ENCODE measurements around the gene ADGRG6.
A peak's percentile ranks its signal among the peaks of the same experiment; 100 is the strongest.
"Not testable (repeated sequence)": the region's sequence is repeated elsewhere in the genome, so short reads cannot be mapped to it uniquely, and the experiment has no call there.

ADGRG6 gene

GRCh38 chr6:142409794-142410193 lies 108.0 kb downstream of the ADGRG6 start:
- no peak for DNase-seq (ENCODE audit: low read depth)

GRCh38 chr6:142411145-142411544 lies 109.3 kb downstream of the ADGRG6 start:
- no peak for DNase-seq (ENCODE audit: low read depth)

GRCh38 chr6:142412241-142412640 lies 110.4 kb downstream of the ADGRG6 start:
- no peak for DNase-seq (ENCODE audit: low read depth)

- peak; percentile 32 for DNase-seq (ENCODE audit: low read depth)
Observed at GRCh38 chr6:142412658-142413057, 110.9 kb downstream of the ADGRG6 start.

GRCh38 chr6:142413111-142413510 lies 111.3 kb downstream of the ADGRG6 start:
- peak; percentile 43 for DNase-seq (ENCODE audit: low read depth)

- DNase-seq (ENCODE audit: low read depth), result no peak
Observed at GRCh38 chr6:142414462-142415250, 112.8 kb downstream of the ADGRG6 start.

GRCh38 chr6:142416179-142416578 lies 114.4 kb downstream of the ADGRG6 start:
- peak; percentile 89 for DNase-seq (ENCODE audit: low read depth)

GRCh38 chr6:142416686-142417085 lies 114.9 kb downstream of the ADGRG6 start:
- DNase-seq (ENCODE audit: low read depth), result no peak

- no peak for DNase-seq (ENCODE audit: low read depth)
Observed at GRCh38 chr6:142417331-142417750, 115.5 kb downstream of the ADGRG6 start.

- no peak for DNase-seq (ENCODE audit: low read depth)
Observed at GRCh38 chr6:142419071-142419470, 117.3 kb downstream of the ADGRG6 start.

- no peak for DNase-seq (ENCODE audit: low read depth)
Observed at GRCh38 chr6:142420802-142421201, 119.0 kb downstream of the ADGRG6 start.

GRCh38 chr6:142421285-142422117 lies 119.7 kb downstream of the ADGRG6 start:
- no peak for DNase-seq (ENCODE audit: low read depth)

- DNase-seq (ENCODE audit: low read depth), result not testable (repeated sequence)
Observed at GRCh38 chr6:142426444-142427132, 124.8 kb downstream of the ADGRG6 start.

GRCh38 chr6:142428468-142428867 lies 126.7 kb downstream of the ADGRG6 start:
- not testable (repeated sequence) for DNase-seq (ENCODE audit: low read depth)

- DNase-seq (ENCODE audit: low read depth), result no peak
Observed at GRCh38 chr6:142429195-142429594, 127.4 kb downstream of the ADGRG6 start.

- DNase-seq (ENCODE audit: low read depth), result no peak
Observed at GRCh38 chr6:142433419-142433818, 131.6 kb downstream of the ADGRG6 start.

GRCh38 chr6:142438898-142439297 lies 137.1 kb downstream of the ADGRG6 start:
- DNase-seq (ENCODE audit: low read depth), result no peak

- no peak for DNase-seq (ENCODE audit: low read depth)
Observed at GRCh38 chr6:142440600-142441293, 138.9 kb downstream of the ADGRG6 start.

GRCh38 chr6:142441716-142442115 lies 139.9 kb downstream of the ADGRG6 start:
- DNase-seq (ENCODE audit: low read depth), result no peak

- DNase-seq (ENCODE audit: low read depth), result no peak
Observed at GRCh38 chr6:142443102-142443501, 141.3 kb downstream of the ADGRG6 start.

- DNase-seq (ENCODE audit: low read depth), result no peak
Observed at GRCh38 chr6:142443532-142443931, 141.7 kb downstream of the ADGRG6 start.

GRCh38 chr6:142444376-142444775 lies 142.6 kb downstream of the ADGRG6 start:
- DNase-seq (ENCODE audit: low read depth), result peak; percentile 49
